NB4 (cell line): ENCODE data around the gene ROPN1.
"Not testable (repeated sequence)": the region's sequence is repeated elsewhere in the genome, so short reads cannot be mapped to it uniquely, and the experiment has no call there.

ENCODE experiments used
- DNase-seq: peaks from one replicate; pipeline ENCODE4 v3.0.0; 2010; ENCODE audit warnings: low read depth
- H3K4me3 ChIP-seq: one replicate; pipeline ENCODE4 v1.5.1; 2011; ENCODE audit warnings: mild to moderate bottlenecking, low read depth, low read length, moderate library complexity
- CTCF ChIP-seq: IDR thresholded peaks from one replicate; pipeline ENCODE4 v1.5.1; 2012; ENCODE audit warnings: low read depth, low read length
- MAX ChIP-seq: IDR thresholded peaks from 2 replicates; pipeline ENCODE4 v1.6.1; 2011; ENCODE audit warnings: low read depth, low read length
- MYC ChIP-seq: IDR thresholded peaks from 2 replicates; pipeline ENCODE4 v1.6.1; 2011; ENCODE audit warnings: low read depth, low read length
- POLR2A ChIP-seq: IDR thresholded peaks from 2 replicates; pipeline ENCODE4 v1.6.1; 2011; ENCODE audit warnings: mild to moderate bottlenecking; ENCODE audit not compliant: insufficient read length; ENCODE audit errors: extremely low read depth

ROPN1 gene

GRCh38 chr3:123993818-123994217, 1.9 kb upstream of the ROPN1 start:
- TF ChIP-seq MYC, result no peak
- TF ChIP-seq POLR2A, result no peak
- no peak for TF ChIP-seq MAX
- no peak for TF ChIP-seq CTCF
- no peak overlapping the region for H3K4me3 ChIP-seq
- no peak for DNase-seq

GRCh38 chr3:123986427-123986826, 5.5 kb downstream of the ROPN1 start:
- no peak overlapping the region for H3K4me3 ChIP-seq
- TF ChIP-seq MYC (no peak), CTCF (no peak), POLR2A (no peak), MAX (no peak)
- no peak for DNase-seq

- TF ChIP-seq MYC (no peak), CTCF (no peak), MAX (no peak), POLR2A (no peak)
- DNase-seq, result no peak
- H3K4me3 ChIP-seq, result no peak overlapping the region
Observed at GRCh38 chr3:123984957-123985356, 7.0 kb downstream of the ROPN1 start.

- no peak for DNase-seq
- TF ChIP-seq MAX, result no peak
- no peak for TF ChIP-seq CTCF
- no peak for TF ChIP-seq MYC
- no peak for TF ChIP-seq POLR2A
- H3K4me3 ChIP-seq, result no peak overlapping the region
Observed at GRCh38 chr3:123984350-123984749, 7.6 kb downstream of the ROPN1 start.

- not testable (repeated sequence) for H3K4me3 ChIP-seq, DNase-seq
Observed at GRCh38 chr3:123981317-123981716, 10.6 kb downstream of the ROPN1 start.

- H3K4me3 ChIP-seq, result no peak overlapping the region
- TF ChIP-seq CTCF (no peak), MYC (no peak), MAX (no peak), POLR2A (no peak)
Observed at GRCh38 chr3:123980539-123980938, 11.4 kb downstream of the ROPN1 start.

More at GRCh38 chr3:123980539-123980938, 11.4 kb downstream of the ROPN1 start:
- no peak for DNase-seq
